NCI-H69 (cell line): ENCODE measurements around the gene LYPD6.

ENCODE experiments used
- DNase-seq: peaks from one replicate; lab custom pipeline; 2025; lab: John Stamatoyannopoulos, UW

Gene LYPD6

GRCh38 chr2:149507974-149508373 is 177.6 kb downstream of the LYPD6 start:
- DNase-seq, result no peak

- no peak for DNase-seq
Observed at GRCh38 chr2:149513461-149513860, 183.1 kb downstream of the LYPD6 start.
